Islet of Langerhans (tissue), 1 donor: Measurements from ENCODE around the gene GPC1.

Source experiments
- FAIRE-seq: peaks from one replicate; lab custom pipeline; 2011; peaks lifted over from hg19 to GRCh38; lab: Jason Lieb, UNC

Gene GPC1

GRCh38 chr2:240443891-240444301 is 8.4 kb downstream of the GPC1 start:
- no peak for FAIRE-seq

GRCh38 chr2:240444464-240444863 is 9.0 kb downstream of the GPC1 start:
- no peak for FAIRE-seq

- no peak for FAIRE-seq
Measured at GRCh38 chr2:240445961-240446663, 10.6 kb downstream of the GPC1 start.

- no peak for FAIRE-seq
Measured at GRCh38 chr2:240446664-240447175, 11.3 kb downstream of the GPC1 start.

DNA sequence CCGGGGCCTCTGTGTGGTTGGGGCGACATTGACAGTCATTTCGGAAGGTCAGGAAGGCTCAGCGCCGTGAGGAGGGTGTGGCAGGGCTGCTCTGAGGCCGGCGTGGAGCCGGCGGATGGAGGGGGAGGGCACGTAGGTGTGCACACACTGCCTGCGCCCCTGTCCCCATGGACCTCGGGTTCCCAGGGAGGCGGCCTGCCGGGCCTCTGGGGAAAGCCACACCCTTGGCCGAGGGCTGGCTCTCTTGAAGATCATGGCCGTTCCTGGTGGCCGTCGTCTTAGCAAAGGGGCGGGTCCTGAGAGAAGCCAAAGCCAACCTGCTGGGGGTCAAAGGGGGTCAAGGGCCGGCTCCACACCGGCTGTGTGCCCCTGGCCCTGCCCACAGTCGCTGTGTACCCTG is 11.9 kb downstream of the GPC1 start:
- FAIRE-seq: no peak

DNA sequence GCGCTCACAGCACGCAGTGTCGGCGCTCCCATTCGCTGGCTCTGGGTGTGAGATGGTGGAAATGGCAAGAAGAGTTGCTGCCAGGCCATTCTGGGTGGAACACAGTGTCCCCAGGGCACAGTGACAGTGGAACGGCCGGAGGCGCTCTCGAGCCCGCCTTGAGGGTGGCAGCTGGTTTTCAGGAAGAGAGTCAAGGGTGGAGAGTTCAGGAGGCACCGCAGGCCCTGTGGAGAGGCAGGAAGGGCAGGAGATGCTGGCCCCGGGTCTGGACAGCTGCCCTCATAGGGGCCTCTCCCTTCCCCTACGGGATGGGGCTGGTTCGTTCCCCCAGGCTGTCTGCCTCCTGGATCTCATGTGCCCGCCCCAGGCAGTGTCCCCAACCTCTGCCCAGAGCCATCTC is 12.5 kb downstream of the GPC1 start:
- FAIRE-seq: no peak

- FAIRE-seq: no peak
Measured at GRCh38 chr2:240448387-240449274, 13.2 kb downstream of the GPC1 start.

DNA sequence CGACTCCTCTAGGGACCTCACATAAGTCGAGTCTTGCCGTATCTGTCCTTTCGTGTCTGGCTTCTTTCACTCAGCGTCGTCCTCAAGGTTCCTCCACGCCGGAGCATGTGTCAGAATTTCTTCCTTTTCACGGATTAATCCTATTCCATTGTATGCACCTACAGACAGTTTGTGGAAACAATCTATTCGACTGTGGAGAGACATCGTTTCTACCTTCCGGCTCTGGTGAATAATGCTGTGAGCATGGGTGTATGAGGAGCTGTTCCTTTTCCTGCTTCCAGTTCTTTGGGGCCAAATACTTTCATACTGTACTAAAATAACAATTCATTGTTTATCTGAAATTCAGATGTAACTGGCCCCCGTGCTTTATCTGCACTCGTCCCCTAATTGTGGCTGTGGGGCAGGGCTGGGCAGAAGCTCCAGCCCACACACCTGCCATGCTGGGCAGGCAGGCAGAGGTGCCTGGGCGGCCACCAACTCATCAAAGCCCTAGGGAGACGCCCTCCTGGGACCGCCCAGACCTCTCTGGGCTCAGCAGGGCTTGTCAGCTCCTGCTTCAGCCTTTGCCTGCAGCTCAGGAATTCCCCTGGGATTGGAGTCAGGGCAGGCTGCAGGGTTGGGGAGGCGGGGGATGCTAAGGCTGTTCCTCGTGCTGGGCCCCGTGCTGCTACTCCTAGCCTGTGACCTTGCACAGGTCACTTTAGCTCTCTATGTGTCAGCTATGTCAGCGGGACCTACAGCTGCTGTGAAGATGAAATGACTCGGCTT is 14.5 kb downstream of the GPC1 start:
- no peak for FAIRE-seq

- FAIRE-seq: no peak
Measured at GRCh38 chr2:240450532-240451107, 15.2 kb downstream of the GPC1 start.

DNA sequence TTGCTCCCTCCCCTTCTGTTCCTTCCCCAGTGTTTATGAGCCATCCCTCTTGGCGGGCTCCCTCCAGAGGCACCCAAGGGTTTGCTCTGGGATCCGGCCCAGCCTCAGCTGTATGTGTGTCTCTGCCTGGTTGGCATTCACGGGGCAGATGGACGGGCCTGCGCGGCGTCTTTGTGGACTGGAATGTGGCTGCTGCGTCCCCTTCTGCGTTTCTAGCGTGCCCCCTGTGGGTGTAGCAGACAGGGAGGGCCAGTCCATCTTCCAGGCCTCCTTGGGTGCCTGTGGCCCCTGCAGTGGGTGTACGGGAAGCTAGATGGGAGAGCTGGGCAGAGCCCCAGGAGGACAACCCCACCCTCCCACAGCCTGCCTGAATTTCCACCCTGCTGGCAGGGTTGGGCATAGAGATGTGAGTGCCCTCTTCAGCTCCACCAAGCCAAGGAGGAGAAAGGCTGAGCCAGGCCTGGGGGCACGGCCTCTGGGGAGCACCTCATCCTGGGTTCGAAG is 15.7 kb downstream of the GPC1 start:
- FAIRE-seq: no peak

DNA sequence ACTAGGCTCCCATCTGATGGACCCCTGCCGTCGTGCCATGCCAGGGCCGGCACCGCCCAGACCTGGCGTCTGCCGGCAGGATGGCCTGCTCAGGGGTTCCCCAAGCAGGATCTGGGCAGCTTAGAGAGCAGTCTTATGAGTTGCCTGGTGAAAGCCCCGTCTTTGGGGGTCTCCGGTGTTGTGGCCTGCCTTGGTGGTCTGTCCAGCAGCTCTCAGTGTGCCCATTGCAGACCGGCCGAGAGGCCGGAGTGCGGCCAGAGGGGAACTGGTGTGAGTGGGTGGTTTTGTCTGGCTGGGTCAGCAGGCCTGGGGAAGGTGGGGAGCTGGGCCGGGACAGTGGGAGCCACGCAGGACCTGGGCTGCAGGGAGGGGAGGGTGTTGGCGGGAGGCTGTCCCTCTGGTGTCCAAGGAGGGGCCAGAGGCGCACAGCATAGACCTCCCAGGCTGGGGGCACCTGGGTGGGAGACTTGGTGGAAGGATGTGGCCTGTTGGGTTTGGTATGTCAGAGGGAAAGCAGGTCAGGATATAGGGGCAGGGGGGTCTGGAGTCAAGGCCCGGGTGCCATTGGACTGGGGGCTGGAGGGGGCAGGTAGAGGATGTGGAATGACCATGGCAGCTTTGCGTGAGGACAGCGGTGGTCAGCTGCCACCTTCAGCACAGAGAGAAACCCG is 16.5 kb downstream of the GPC1 start:
- FAIRE-seq: no peak

GRCh38 chr2:240452462-240453256 is 17.2 kb downstream of the GPC1 start:
- FAIRE-seq: no peak

DNA sequence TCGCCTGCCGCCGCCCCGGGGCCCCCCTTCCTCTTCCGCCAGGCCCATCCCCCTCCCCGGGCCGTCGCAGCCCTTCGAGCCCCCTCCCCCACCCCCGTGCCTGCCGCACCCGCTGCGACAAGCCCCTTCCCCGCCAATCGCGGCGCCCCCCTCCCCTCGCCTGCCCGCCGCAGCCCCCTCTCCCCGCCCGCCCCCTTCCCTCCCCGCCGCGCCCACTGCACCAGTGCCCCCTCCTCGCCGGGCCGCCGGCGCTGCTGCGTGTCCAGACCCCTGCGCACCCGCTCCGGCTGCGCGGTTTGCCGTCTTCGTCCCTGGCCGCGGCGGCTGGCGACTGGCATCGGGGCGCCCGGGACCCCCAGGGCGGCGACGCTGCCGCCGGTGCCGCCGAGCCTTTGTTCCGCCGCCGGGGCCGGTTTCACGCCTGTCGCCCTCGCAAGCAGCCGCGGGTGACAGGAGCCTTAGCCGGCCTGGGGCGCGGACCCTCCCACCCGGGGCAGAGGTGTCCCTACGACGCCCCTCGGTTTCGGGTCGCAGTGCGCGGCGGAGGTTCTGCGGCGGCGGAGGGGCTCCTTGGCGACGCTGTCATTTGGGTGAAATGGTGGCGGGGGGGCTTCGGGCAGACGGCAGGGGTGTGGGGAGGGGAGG is 18.1 kb downstream of the GPC1 start:
- FAIRE-seq: no peak

GRCh38 chr2:240454106-240454901 is 18.8 kb downstream of the GPC1 start:
- no peak for FAIRE-seq

DNA sequence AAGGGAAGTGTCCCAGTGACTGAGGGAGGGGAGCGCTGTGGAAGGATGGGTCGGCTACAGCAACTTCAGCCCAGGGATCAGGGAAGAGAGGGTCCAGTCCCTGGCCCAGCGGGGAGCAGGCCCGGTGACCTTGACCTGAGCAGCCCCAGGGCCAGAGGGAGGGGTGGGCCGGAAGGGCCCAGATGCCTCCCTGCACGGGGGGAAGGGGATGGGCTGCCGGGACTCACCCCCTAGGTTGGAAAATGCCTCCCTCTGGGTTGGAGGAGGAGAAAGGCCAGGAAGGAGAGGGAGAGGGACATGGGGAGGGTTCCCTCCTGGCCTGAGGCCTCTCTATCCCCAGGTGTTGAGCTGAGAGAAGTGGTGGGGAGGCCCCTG is 19.8 kb downstream of the GPC1 start:
- no peak for FAIRE-seq

DNA sequence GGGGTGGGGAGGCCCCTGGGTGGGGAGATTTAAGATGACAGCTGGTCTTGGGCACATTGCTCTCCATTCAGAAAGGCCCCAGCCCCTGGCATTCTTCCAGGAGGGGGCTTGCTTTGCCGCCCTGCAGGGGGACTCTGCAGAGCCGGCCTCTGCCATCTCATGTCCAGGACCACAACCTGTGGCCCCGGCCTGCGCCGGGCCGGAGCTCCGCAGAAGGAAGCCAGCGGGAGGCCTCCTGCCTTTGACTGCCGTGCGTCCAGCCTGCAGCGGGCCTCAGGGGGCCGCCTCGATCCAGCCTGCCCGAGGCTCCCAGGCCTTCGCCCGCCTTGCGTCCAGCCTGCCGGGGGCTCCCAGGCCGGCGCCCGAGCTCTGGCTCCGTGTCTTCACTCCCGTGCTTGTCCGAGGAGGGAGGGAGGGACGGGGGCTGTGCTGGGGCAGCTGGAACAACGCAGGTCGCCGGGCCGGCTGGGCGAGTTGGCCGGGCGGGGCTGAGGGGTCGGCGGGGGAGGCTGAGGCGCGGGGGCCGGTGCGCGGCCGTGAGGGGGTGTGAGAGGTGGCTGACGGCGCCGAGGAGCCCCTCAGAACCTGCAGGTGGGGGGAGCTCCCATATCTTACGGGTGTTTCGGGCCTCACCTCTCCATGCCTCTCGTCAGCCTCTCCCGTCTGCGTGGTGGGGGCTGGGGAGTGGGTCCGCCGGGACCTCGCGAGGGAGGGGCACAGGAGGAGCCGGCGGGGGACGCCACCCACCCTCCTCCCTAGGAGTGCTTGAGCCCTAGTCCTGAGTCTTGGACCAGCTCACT is 20.4 kb downstream of the GPC1 start:
- no peak for FAIRE-seq

GRCh38 chr2:240456447-240457222 is 21.2 kb downstream of the GPC1 start:
- FAIRE-seq: no peak
